Measurements from ENCODE around the gene SEBOX. TPM values are rescaled to one million over a fixed set of nuclear protein-coding genes. Genes with fewer than 3 reads are reported as not detected.

SEBOX gene
- total and polyA plus RNA-seq, 2 donors (not counting 1 experiment from before 2014, with no cell fraction given) = not detected

- Histone ChIP-seq H2AFZ (ENCODE audit: insufficient read depth, low read depth, low read length, poor library complexity, severe bottlenecking) (peak overlapping the region; percentile 83), H3K27ac (ENCODE audit: low read length in 2 of 2) (no peak overlapping the region), H3K4me2 (replicated peaks; ENCODE audit: low read depth, low read length, poor library complexity, severe bottlenecking) (peak overlapping the region; percentile 88), H3K36me3 (replicated peaks in 1 of 2; ENCODE audit: control extremely low read depth in 1 of 2, control insufficient read depth in 1 of 2, extremely low read depth in 1 of 2, insufficient read depth in 2 of 2, low read length in 1 of 2) (no peaks in the 10 kb centered on the region), H3K9ac (ENCODE audit: low read length) (peak overlapping the region; percentile 78), H3K4me1 (ENCODE audit: control insufficient read depth in 2 of 2, insufficient read depth in 2 of 2, low read length in 2 of 2) (peaks cover 13 to 22% of the 10 kb centered on the region in 2 donors), H3K9me3 (ENCODE audit: control extremely low read depth in 1 of 3, control insufficient read depth in 2 of 3, insufficient read depth in 1 of 3, low read length in 2 of 3) (no peaks in the 10 kb centered on the region), H3K27me3 (replicated peaks in 1 of 4; ENCODE audit: control extremely low read depth in 1 of 4, control insufficient read depth in 3 of 4, insufficient read depth in 4 of 4, low read length in 3 of 4) (no peaks in the 10 kb centered on the region), H4K20me1 (ENCODE audit: control insufficient read depth, insufficient read depth, low read length, poor library complexity, severe bottlenecking) (no peaks in the 10 kb centered on the region), H3K79me2 (ENCODE audit: control insufficient read depth, insufficient read depth, low read length) (no peaks in the 10 kb centered on the region), H3K4me3 (ENCODE audit: control extremely low read depth in 1 of 5, extremely low read depth in 1 of 5, insufficient read depth in 1 of 5, low read depth in 2 of 5, low read length in 4 of 5) (peak overlapping the region; percentile 49 to 83 (median 67))
- H3K4me3 Mint-ChIP-seq = peak overlapping the region; percentile 88
- ChIA-PET POLR2A (interaction anchor here (2.1 kb wide), 1 partner anchor 17 kb away, joined by 6 read pairs; the partner anchor contains the start of genes IFT20 and TNFAIP1), CTCF (interaction anchor here (2.1 kb wide), 2 partner anchors 17 to 99 kb away, joined by 7 to 10 read pairs; partner anchors contain the start of genes IFT20 and TNFAIP1)
- no peaks in the 10 kb centered on the region for H3K9me3 Mint-ChIP-seq (ENCODE audit: insufficient read depth)
- WGBS (ENCODE audit: insufficient coverage) = 24% methylated on average over 29 of the region's 40 CpGs
- intact Hi-C loops (cut with micrococcal nuclease) = loop anchor here (2.0 to 5.0 kb wide), 2 partner anchors 36 to 277 kb away; no protein-coding TSS in a partner anchor
- no peak for ATAC-seq (ENCODE audit: low read depth)
- TF ChIP-seq EZH2 (IDR thresholded peaks at IDR 0.05; ENCODE audit: borderline replicate concordance, insufficient read depth, low read depth, low read length, poor library complexity, severe bottlenecking) = no peak
- no peak for TF ChIP-seq CTCF (IDR thresholded peaks at IDR 0.05)
- H3K4me1 Mint-ChIP-seq = peaks cover 22% of the 10 kb centered on the region
- DNase-seq = peak; percentile 33
- no peaks in the 10 kb centered on the region for H3K27me3 Mint-ChIP-seq
- no peak overlapping the region for H3K27ac Mint-ChIP-seq
Observed at GRCh38 chr17:28317966-28318758, 46.8 kb downstream of the SEBOX start.

Measured in B cell (primary cell).